ENCODE measurements around the gene IL10RA. TPM values are rescaled to one million over a fixed set of nuclear protein-coding genes. Genes with fewer than 3 reads are reported as not detected.

Gene IL10RA
- polyA plus RNA-seq, 3 donors from 2014 or later = 215 to 460 (median 264) TPM

DNA sequence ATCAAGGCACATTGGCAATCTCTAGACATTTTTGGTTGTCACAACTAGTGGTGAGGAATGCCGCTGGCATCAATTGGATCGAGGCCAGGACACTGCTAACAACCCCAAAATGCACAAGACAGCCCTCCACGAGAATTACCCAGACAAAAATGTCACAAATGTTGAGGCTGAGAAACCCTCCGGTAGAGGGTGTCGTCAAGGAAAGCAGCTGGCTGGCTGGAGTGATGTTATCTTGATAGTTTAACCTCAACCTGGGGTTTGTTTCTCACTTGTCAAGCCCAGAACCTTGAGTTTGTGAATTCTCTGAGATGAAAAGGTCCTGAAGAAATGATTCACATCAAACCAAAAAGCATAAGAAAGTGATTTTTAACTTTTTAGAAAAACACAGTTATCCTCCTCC, 35.9 kb upstream of the IL10RA start:
- DNase-seq = peak; percentile 78 to 83 (median 82)
- peak overlapping the region; percentile 86 to 99 (median 95) for H3K27ac Mint-ChIP-seq

DNA sequence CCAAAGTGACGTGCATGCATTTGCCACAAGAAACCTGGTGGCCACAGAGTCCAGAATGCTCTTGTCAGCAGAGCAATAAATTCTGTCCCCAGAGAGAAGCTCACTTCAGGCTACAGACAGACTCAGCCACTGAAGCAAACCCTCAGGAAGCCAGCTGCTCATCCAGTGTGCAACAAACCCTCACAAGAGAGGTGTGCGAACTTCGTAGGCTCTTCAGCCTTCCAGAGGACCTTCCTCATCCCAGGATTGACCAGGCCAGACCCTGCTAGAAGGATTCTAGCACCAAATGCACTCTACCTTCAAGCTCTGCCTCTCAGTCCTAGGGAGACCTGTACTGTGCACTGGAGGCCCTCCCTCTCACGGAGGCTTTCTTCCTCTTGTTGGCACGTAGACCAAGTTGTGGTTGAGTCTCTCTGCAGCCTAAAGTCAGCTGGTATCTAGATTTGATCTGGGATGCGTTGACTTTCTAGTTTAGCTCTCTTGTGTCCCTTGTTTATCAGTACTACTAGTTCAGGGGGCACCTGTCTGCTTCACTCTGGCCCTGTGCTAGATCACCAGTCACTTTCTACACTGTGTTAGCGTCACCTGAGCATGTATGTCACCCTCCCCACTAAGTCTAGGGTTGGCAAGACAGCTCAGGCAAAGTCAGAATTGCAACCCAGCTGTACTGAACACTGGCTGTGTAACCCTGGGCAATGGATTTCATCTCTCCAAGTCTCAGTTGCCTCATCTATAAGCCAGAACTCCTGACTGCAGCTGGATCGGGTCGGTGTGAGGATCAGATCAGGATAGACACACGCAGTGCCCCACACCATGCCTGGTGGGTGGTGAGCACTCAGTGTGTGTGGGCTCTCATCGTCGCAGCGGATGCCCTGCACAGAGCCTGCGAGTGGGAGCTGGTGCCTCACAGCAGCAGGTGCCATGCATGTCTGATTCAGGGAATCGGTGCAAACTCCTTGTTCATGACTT, 34.9 kb upstream of the IL10RA start:
- Mint-ChIP-seq H3K27ac (peak overlapping the region; percentile 86 to 99 (median 95)), H3K9me3 (no peaks in the 10 kb centered on the region), H3K36me3 (no peaks in the 10 kb centered on the region), H3K4me3 (peak overlapping the region; percentile 84 to 90 (median 89)), H3K27me3 (ENCODE audit: low read depth in 3 of 3) (peaks cover 3 to 5% (median 3%) of the 10 kb centered on the region in 3 donors), H3K4me1 (peaks cover 78 to 94% of the 10 kb centered on the region in 2 donors)
- peak; percentile 43 to 56 (median 50) for DNase-seq

More for the DNA sequence above, 35.9 kb upstream of the IL10RA start:
- Mint-ChIP-seq H3K27me3 (ENCODE audit: low read depth in 3 of 3) (peaks cover 3 to 5% (median 4%) of the 10 kb centered on the region in 3 donors), H3K9me3 (no peaks in the 10 kb centered on the region), H3K4me1 (peaks cover 74 to 84% of the 10 kb centered on the region in 2 donors), H3K4me3 (peak overlapping the region; percentile 84 to 90 (median 89)), H3K36me3 (no peaks in the 10 kb centered on the region)

DNA sequence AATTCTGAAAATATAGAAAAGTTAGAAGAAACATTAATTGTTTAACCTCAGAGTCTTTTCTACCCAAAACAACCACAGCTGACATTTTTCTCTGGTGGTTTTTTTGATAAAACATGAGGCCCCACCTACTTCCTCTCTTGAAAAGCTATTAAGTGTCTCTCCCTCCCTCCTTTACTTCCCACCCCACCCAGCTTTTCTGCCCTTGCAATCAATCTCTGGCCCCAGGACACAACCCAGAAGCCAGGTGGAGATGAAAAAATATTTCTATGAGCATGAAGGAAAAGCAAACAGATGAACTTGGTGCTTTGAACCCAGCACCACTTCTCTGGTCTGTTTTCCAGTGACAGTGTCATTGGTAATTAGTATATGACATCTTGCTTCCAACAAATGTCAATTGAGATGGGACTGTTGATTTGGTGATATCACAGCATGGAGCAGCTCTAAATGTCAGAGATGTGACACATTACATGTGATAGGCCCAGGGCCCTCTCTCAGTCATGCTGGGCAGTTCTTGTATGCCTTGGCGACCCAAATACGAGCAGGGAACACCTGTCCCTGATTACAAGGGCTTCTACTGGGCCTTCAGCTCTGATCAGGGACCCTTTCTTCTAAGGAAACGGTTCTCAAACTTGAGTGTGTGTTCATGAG, 33.0 kb upstream of the IL10RA start:
- Mint-ChIP-seq H3K9me3 (peaks cover 2 to 7% (median 4%) of the 10 kb centered on the region in 6 donors), H3K36me3 (peaks cover 6 to 15% (median 8%) of the 10 kb centered on the region in 3 donors), H3K27me3 (ENCODE audit: low read depth in 3 of 3) (peaks cover 0 to 2% (median 2%) of the 10 kb centered on the region in 3 donors), H3K4me1 (peaks cover 65 to 87% of the 10 kb centered on the region in 2 donors), H3K27ac (peak overlapping the region; percentile 86 to 99 (median 95)), H3K4me3 (peak overlapping the region; percentile 69 to 90 (median 84))
- DNase-seq = peak; percentile 52 to 60 (median 53)

DNA sequence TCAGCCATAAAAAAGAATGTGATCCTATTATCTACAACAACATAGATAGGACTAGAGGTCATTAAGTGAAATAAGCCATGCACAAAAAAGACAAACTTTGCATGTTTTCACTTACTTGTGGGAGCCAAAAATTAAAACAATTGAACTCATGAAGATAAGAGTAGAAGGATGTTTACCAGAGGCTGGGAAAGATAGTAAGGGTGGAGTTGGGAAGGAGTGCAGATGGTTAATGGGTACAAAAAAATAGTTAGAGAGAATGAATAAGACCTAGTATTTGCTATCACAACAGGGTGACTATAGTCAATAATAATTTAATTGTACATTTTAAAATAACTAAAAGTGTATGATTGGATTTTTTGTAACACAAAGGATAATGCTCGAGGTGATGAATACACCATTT, 27.2 kb upstream of the IL10RA start:
- Mint-ChIP-seq H3K4me1 (peaks cover 31 to 65% of the 10 kb centered on the region in 2 donors), H3K4me3 (peak overlapping the region in 1 of 5 donors; percentile 48), H3K27ac (no peak overlapping the region), H3K9me3 (peaks cover 6 to 22% (median 17%) of the 10 kb centered on the region in 6 donors), H3K36me3 (peaks cover 26 to 35% (median 28%) of the 10 kb centered on the region in 3 donors), H3K27me3 (ENCODE audit: low read depth in 3 of 3) (peaks cover 0 to 2% (median 0%) of the 10 kb centered on the region in 3 donors)
- DNase-seq = no peak

DNA sequence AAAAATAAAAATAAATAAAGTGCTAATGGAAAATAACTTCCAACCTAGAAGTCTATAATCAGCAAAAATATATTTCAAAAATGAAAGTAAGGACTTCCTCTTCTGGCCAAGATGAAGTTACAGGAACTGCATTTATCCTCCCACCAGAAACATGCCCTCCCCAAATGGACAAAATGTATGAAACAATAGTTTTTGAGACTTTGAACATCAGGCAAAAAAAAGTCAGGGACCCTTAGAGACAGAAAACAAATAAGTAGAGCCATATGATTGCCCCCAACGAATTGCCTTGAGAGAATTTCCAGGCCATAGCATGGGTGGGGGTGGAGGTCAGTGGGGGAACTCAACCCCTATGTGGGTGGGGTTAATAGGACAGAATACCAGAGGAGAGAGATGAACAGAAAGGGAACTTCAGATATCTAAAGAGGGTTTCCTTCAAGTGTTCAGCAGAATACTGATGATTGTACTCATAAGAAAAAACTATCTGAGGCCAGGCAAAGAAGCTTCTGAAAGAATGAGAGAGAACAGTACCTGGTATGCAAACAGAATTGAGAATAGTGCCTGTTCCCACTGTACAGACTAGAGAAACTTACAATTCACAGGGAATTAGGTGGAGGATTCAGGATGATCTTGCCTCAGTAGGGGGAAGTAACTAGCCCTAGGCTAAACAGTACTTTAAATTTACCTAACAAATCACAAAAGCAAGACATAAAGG, 26.6 kb upstream of the IL10RA start:
- peaks cover 26 to 35% (median 28%) of the 10 kb centered on the region in 3 donors for H3K36me3 Mint-ChIP-seq
- no peak for DNase-seq
- H3K27me3 Mint-ChIP-seq (ENCODE audit: low read depth in 3 of 3) = peaks cover 0 to 2% (median 0%) of the 10 kb centered on the region in 3 donors
- H3K9me3 Mint-ChIP-seq = peaks cover 6 to 22% (median 17%) of the 10 kb centered on the region in 6 donors
- peak overlapping the region in 1 of 5 donors; percentile 60 for H3K4me3 Mint-ChIP-seq
- peaks cover 25 to 58% of the 10 kb centered on the region in 2 donors for H3K4me1 Mint-ChIP-seq
- peak overlapping the region in 3 of 6 donors; percentile 21 to 54 (median 43) for H3K27ac Mint-ChIP-seq

DNA sequence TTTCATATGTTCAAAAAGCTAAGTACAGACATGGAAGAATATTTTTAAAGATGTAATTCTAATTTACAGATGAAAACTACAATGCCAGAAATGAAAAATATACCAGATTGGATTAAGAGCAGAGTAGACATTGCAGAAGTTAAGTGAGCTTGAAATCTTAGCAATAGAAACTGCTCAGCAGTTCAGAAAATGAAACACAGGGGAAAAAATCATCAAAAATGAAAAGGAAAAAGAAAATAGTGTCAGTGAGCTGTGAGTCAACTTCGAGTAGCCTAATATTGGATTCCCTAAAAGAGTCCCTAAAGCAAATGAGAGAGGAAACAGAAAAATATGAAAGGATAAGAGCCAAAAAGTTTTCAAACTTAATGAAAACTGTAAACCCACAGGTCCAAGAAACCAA, 25.8 kb upstream of the IL10RA start:
- Mint-ChIP-seq H3K4me1 (peaks cover 22 to 50% of the 10 kb centered on the region in 2 donors), H3K4me3 (no peak overlapping the region), H3K27me3 (ENCODE audit: low read depth in 3 of 3) (peaks cover 0 to 2% (median 0%) of the 10 kb centered on the region in 3 donors), H3K27ac (peak overlapping the region in 2 of 6 donors; percentile 54 to 78), H3K9me3 (peaks cover 6 to 22% (median 17%) of the 10 kb centered on the region in 6 donors), H3K36me3 (peaks cover 26 to 35% (median 28%) of the 10 kb centered on the region in 3 donors)
- no peak for DNase-seq

DNA sequence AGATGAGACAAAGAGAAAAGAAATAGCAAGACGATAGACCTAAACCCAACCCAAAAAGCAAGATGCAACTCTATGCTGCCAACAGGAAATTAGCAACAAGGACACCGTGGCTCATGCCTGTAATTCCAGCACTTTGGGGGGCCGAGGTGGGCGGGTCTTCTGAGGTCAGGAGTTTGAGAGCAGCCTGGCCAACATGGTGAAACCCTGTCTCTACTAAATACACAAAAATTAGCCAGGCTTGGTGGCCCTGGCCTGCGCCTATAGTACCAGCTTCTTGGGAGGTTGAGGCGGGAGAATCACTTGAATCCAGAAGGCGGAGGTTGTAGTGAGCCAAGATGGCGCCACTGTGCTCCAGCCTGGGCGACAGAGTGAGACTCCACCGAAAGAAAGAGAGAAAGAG, 24.3 kb upstream of the IL10RA start:
- peaks cover 26 to 32% (median 28%) of the 10 kb centered on the region in 3 donors for H3K36me3 Mint-ChIP-seq
- H3K4me3 Mint-ChIP-seq = no peak overlapping the region
- H3K27me3 Mint-ChIP-seq (ENCODE audit: low read depth in 3 of 3) = peaks cover 0 to 2% (median 0%) of the 10 kb centered on the region in 3 donors
- no peak for DNase-seq
- no peak overlapping the region for H3K27ac Mint-ChIP-seq
- H3K4me1 Mint-ChIP-seq = peaks cover 18 to 41% of the 10 kb centered on the region in 2 donors
- H3K9me3 Mint-ChIP-seq = peaks cover 6 to 22% (median 17%) of the 10 kb centered on the region in 6 donors

DNA sequence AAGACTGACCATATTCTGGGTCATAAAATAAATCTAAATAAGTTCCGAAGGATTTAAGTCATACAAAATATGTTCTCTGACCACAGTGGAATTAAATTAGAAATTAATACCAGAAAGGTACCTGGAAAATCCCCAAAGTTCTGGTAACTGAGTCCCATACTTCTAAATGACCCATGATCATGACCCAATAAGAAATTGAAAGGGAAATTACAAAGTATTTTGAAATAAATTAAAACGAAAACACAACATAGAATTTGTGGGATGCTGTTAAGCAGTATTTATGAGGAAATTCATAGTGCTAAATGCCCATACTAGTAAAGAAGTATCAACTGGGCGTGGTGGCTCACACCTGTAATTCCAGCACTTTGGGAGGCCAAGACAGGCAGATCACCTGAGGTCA, 23.4 kb upstream of the IL10RA start:
- DNase-seq = no peak
- Mint-ChIP-seq H3K4me1 (peaks cover 18 to 41% of the 10 kb centered on the region in 2 donors), H3K9me3 (peaks cover 0 to 22% (median 13%) of the 10 kb centered on the region in 6 donors), H3K4me3 (no peak overlapping the region), H3K27me3 (ENCODE audit: low read depth in 3 of 3) (peaks cover 0 to 2% (median 0%) of the 10 kb centered on the region in 3 donors), H3K36me3 (peaks cover 20 to 24% (median 22%) of the 10 kb centered on the region in 3 donors), H3K27ac (no peak overlapping the region)

DNA sequence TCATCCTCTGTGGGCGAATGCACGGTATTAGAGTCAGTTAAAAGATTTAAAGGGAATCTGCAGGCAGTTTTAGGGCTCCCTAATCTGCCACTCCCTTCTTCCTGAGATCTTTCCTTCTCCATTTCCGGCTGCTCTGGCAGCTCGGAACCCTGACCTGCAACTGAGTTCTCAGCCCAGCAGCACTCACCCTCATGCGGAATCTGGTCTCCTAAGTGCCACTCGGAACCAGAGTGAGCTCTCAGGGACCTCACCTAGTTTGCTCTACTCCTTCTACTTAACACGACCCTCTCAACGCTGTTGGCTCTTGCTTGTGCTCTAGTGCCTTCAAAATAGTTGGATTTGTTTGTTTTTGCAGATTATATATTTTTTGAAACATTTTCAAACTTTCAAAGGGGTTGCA, 19.3 kb upstream of the IL10RA start:
- Mint-ChIP-seq H3K9me3 (no peaks in the 10 kb centered on the region), H3K36me3 (no peaks in the 10 kb centered on the region), H3K27ac (peak overlapping the region in 3 of 6 donors; percentile 18 to 71 (median 18)), H3K27me3 (ENCODE audit: low read depth in 3 of 3) (peaks cover 0 to 5% (median 3%) of the 10 kb centered on the region in 3 donors), H3K4me1 (peaks cover 36 to 44% of the 10 kb centered on the region in 2 donors), H3K4me3 (no peak overlapping the region)
- no peak for DNase-seq

DNA sequence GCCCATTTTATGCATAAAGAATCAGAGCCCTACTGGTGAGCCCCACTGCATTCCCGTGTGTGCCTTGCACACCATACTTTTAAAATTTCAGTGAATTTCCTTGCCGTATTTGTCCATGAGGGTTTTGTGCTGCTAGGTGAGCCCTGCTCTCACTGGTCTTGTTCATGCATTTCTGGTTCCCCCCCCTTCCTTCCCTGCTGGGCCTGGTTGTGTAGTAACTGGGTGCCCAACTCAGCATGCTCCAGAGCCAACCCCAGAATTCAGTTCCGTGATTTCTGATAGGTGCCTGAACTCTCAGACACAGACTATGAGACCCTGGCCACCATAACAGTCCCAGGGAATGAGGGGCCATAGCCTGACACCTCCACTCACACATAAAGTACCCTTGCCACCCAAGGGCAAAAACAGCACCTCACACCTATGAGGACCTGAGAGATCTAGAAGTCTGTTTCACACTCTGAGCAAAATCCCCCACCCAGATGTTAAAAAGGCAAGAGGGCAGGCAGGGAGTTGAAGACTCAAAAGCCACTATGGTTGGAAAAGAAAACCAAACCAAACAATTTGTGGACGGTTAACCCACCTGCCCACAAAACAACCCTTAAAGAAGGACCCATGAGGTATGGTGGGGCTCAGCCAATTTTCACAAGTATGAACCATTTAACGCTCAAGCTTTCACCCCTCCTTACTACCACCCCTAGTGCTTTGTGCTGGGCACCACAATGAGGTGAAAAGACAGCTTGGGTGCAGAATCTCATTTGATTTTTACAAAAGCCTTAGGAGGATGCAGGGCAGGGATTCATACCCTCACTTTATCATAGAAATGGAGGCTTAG, 16.8 kb upstream of the IL10RA start:
- H3K4me1 Mint-ChIP-seq = peaks cover 56 to 68% of the 10 kb centered on the region in 2 donors
- H3K27ac Mint-ChIP-seq = peak overlapping the region; percentile 77 to 96 (median 91)
- no peaks in the 10 kb centered on the region for H3K36me3 Mint-ChIP-seq
- DNase-seq = peak; percentile 74 to 78 (median 76)
- no peaks in the 10 kb centered on the region for H3K9me3 Mint-ChIP-seq
- H3K4me3 Mint-ChIP-seq = peak overlapping the region; percentile 68 to 85 (median 79)
- H3K27me3 Mint-ChIP-seq (ENCODE audit: low read depth in 3 of 3) = peaks cover 0 to 5% (median 5%) of the 10 kb centered on the region in 3 donors

DNA sequence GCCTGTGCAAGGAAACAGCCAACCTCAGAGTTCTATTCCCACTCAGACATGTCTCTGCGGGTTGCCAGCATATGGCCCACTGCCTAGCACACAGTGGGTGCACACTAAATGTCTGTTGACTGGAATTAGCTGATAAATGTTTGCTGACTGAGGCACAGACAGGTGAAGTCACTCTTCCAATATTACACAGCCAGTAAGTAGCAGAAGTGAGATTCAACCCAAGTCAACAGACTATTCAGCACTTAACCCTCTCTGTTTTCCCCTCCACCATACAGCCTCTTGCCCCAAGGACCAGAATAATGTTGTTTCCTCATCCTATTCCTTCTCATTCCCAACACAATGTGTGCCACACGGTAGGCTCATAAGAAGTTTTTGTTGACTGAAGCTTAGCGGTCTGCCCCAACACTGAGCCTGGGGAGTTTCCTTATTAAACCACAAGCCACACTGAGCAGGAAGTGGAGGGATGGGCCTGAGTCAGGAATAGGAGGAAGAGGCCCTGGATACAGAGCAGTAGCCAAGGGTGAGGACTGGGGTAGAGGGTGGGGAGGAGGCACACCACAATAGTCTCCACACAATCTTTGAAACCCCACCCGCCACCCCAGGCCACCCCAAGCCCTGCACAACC, 15.7 kb upstream of the IL10RA start:
- no peaks in the 10 kb centered on the region for H3K9me3 Mint-ChIP-seq
- H3K36me3 Mint-ChIP-seq = no peaks in the 10 kb centered on the region
- H3K27me3 Mint-ChIP-seq (ENCODE audit: low read depth in 3 of 3) = peaks cover 0 to 5% (median 5%) of the 10 kb centered on the region in 3 donors
- H3K4me3 Mint-ChIP-seq = peak overlapping the region; percentile 68 to 85 (median 79)
- peak; percentile 38 to 53 (median 43) for DNase-seq
- H3K4me1 Mint-ChIP-seq = peaks cover 61 to 73% of the 10 kb centered on the region in 2 donors
- peak overlapping the region; percentile 77 to 96 (median 91) for H3K27ac Mint-ChIP-seq

DNA sequence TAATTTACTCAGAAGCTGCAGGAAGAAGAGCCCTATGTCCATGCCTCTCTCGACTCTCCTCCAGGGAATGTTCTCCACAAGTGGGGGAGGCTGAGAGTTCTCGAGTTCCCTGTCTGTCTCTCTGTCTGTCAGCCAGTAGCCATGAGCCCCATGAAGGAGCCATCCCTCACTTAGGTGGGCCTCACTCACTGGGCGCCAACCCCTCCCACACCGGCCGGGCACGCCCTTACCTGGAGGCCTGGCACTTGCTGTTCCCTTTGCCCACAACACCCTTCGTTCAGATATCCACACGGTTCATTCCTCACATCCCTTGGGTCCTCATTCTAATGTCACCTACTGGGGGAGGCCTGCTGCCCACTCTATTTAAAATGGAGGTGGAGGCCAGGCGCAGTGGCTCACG, 14.2 kb upstream of the IL10RA start:
- H3K4me3 Mint-ChIP-seq = peak overlapping the region in 1 of 5 donors; percentile 85
- no peak for DNase-seq
- H3K27ac Mint-ChIP-seq = peak overlapping the region in 3 of 6 donors; percentile 23 to 96 (median 59)
- no peaks in the 10 kb centered on the region for H3K36me3 Mint-ChIP-seq
- peaks cover 69 to 76% of the 10 kb centered on the region in 2 donors for H3K4me1 Mint-ChIP-seq
- peaks cover 0 to 5% (median 5%) of the 10 kb centered on the region in 3 donors for H3K27me3 Mint-ChIP-seq (ENCODE audit: low read depth in 3 of 3)
- H3K9me3 Mint-ChIP-seq = no peaks in the 10 kb centered on the region
